ENCODE data around the gene PEBP1.

DNA sequence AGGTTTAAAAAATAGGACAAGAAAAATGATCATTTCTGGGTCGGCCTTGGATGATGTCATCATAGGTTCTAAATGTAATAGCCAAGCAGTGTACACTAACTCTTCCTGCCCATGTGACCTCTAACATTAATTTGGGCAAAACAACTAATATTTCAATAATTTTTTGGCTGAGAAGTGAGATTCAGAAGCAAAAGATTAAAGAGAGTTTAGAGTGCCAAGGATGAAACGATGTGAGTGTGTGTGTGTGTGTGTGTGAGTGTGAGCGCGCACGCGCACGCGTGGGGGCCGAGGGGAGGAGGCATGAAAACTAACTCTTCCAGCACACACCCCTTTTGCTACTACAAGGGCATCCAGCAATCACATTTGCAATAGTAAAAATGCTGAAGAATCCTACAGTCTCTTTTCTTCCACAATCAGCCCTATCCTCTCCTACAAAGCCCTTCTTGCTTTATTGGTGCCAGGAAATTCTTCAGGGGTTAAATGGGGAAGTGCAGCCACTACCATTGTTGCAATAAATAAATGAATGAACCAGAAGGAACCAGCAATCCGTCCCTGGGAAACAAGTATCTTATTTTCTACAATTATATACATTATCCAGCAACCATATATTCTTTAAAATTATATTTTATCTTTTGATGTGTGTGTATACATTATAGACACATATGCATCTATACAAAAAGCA is 52.9 kb downstream of the PEBP1 start:
- TF ChIP-seq CREB1 (IDR thresholded peaks at IDR 0.05; ENCODE audit: low read depth) (no peak), REST (IDR thresholded peaks at IDR 0.05; ENCODE audit: low read depth) (no peak), CEBPB (IDR thresholded peaks at IDR 0.05) (no peak), FOXM1 (IDR thresholded peaks at IDR 0.05; ENCODE audit: borderline replicate concordance, low read depth) (no peak), YY1 (IDR thresholded peaks at IDR 0.05; ENCODE audit: low read depth) (no peak), TAF1 (IDR thresholded peaks at IDR 0.05; ENCODE audit: low read depth) (no peak), EP300 (IDR thresholded peaks at IDR 0.05; ENCODE audit: borderline replicate concordance) (no peak), RAD21 (IDR thresholded peaks at IDR 0.05; ENCODE audit: low read depth) (no peak), TCF12 (IDR thresholded peaks at IDR 0.05; ENCODE audit: low read depth) (no peak), NFIC (IDR thresholded peaks at IDR 0.05) (no peak), MAX (IDR thresholded peaks at IDR 0.05) (no peak), EGR1 (IDR thresholded peaks at IDR 0.05) (no peak)

Measured in Ishikawa (cell line).